HEK293 (cell line): ENCODE data around the gene KDM4D.

Experiments
- CTCF ChIA-PET: fragments of 350-600 bp; formaldehyde crosslinking; extraction: SDS; loops from one replicate; lab custom pipeline; 2021; ENCODE audit warnings: antibody characterized with exemption; lab: Yijun Ruan, JAX
- POLR2A ChIA-PET: fragments of 300-600 bp; formaldehyde crosslinking; extraction: SDS; loops from one replicate; lab custom pipeline; 2020; ENCODE audit warnings: antibody characterized with exemption, inconsistent platforms; lab: Yijun Ruan, JAX
- H3K27ac ChIP-seq: fragments of 200-500 bp; sonication (Bioruptor generic); 2 replicates; pipeline ENCODE4 v1.5.1; 2014; ENCODE audit warnings: low read depth, low read length, control low read depth, inconsistent platforms; ENCODE audit errors: extremely low read depth
- H3K36me3 ChIP-seq, 2 experiments: fragments of 200-500 bp in 1 of 2; sonication (Bioruptor generic) in 1 of 2; 1 replicate in 1 of 2; 2 replicates in 1 of 2; pipeline ENCODE4 v1.5.1; 2014 to 2017; ENCODE audit warnings: inconsistent platforms in 2 of 2, low read length in 2 of 2; ENCODE audit not compliant: control insufficient read depth in 2 of 2, insufficient read depth in 1 of 2
- H3K4me1 ChIP-seq: fragments of 200-500 bp; sonication (Bioruptor generic); 2 replicates; pipeline ENCODE4 v1.5.1; 2014; ENCODE audit warnings: mild to moderate bottlenecking, low read length, inconsistent platforms; ENCODE audit not compliant: control insufficient read depth, insufficient read depth
- H3K4me3 ChIP-seq: 2 replicates; pipeline ENCODE4 v1.5.1; 2011; ENCODE audit warnings: low read depth, mild to moderate bottlenecking, control low read depth, low read length, moderate library complexity
- H3K9me3 ChIP-seq: fragments of 200-500 bp; sonication (Bioruptor generic); 2 replicates; pipeline ENCODE4 v1.5.1; 2014; ENCODE audit warnings: low read depth, low read length, inconsistent platforms; ENCODE audit not compliant: control insufficient read depth, insufficient read depth
- GLI2 ChIP-seq: fragments of 450-650 bp; formaldehyde crosslinking; IDR thresholded peaks from 2 replicates; pipeline ENCODE4; 2017; ENCODE audit warnings: missing biosample characterization, missing genetic modification characterization, low read depth, borderline replicate concordance
- KLF10 ChIP-seq: fragments of 450-650 bp; IDR thresholded peaks from 2 replicates; pipeline ENCODE4 v1.5.1; 2018; ENCODE audit warnings: missing biosample characterization, mild to moderate bottlenecking, missing genetic modification characterization
- KLF9 ChIP-seq: fragments of 450-650 bp; formaldehyde crosslinking; IDR thresholded peaks from 2 replicates; pipeline ENCODE4 v1.5.1; 2016; ENCODE audit warnings: missing biosample characterization, missing genetic modification characterization, low read depth
- OVOL3 ChIP-seq: fragments of 450-650 bp; formaldehyde crosslinking; IDR thresholded peaks from 2 replicates; pipeline ENCODE4 v1.5.1; 2016; ENCODE audit warnings: missing biosample characterization, missing genetic modification characterization
- SCRT1 ChIP-seq: fragments of 450-650 bp; formaldehyde crosslinking; IDR thresholded peaks from 2 replicates; pipeline ENCODE4 v1.5.1; 2016; ENCODE audit warnings: missing biosample characterization, missing genetic modification characterization, borderline replicate concordance
- WT1 ChIP-seq: fragments of 450-650 bp; formaldehyde crosslinking; IDR thresholded peaks from 2 replicates; pipeline ENCODE4 v1.5.1; 2016; ENCODE audit warnings: missing biosample characterization, missing genetic modification characterization
- ZBTB20 ChIP-seq: fragments of 450-650 bp; formaldehyde crosslinking; IDR thresholded peaks from 2 replicates; pipeline ENCODE4 v1.5.1; 2016; ENCODE audit warnings: missing biosample characterization, missing genetic modification characterization
- ZBTB21 ChIP-seq: fragments of 450-650 bp; formaldehyde crosslinking; IDR thresholded peaks from 2 replicates; pipeline ENCODE4 v1.5.1; 2017; ENCODE audit warnings: missing biosample characterization, missing genetic modification characterization
- ZBTB48 ChIP-seq: fragments of 450-650 bp; formaldehyde crosslinking; IDR thresholded peaks from 2 replicates; pipeline ENCODE4 v1.5.1; 2016; ENCODE audit warnings: missing biosample characterization, missing genetic modification characterization
- ZBTB8A ChIP-seq: fragments of 450-650 bp; formaldehyde crosslinking; IDR thresholded peaks from 2 replicates; pipeline ENCODE4 v1.5.1; 2016; ENCODE audit warnings: missing biosample characterization, missing genetic modification characterization
- ZFP69B ChIP-seq: fragments of 450-650 bp; formaldehyde crosslinking; IDR thresholded peaks from 2 replicates; pipeline ENCODE4 v1.5.1; 2016; ENCODE audit warnings: missing biosample characterization, missing genetic modification characterization
- ZIC2 ChIP-seq: fragments of 450-650 bp; formaldehyde crosslinking; IDR thresholded peaks from 2 replicates; pipeline ENCODE4 v1.5.1; 2016; ENCODE audit warnings: missing biosample characterization, missing genetic modification characterization
- ZNF112 ChIP-seq: fragments of 450-650 bp; formaldehyde crosslinking; IDR thresholded peaks from 2 replicates; pipeline ENCODE4 v1.5.0; 2017; ENCODE audit warnings: missing biosample characterization, missing genetic modification characterization
- ZNF132 ChIP-seq: fragments of 450-650 bp; formaldehyde crosslinking; IDR thresholded peaks from 2 replicates; pipeline ENCODE4 v1.5.1; 2017; ENCODE audit warnings: missing biosample characterization, missing genetic modification characterization, borderline replicate concordance
- ZNF169 ChIP-seq: fragments of 450-650 bp; formaldehyde crosslinking; IDR thresholded peaks from 2 replicates; pipeline ENCODE4 v1.5.1; 2016; ENCODE audit warnings: missing biosample characterization, missing genetic modification characterization
- ZNF335 ChIP-seq: fragments of 450-650 bp; formaldehyde crosslinking; conservative IDR thresholded peaks from 2 replicates; pipeline ENCODE4 v1.5.1; 2016; ENCODE audit warnings: missing biosample characterization, missing genetic modification characterization
- ZNF354C ChIP-seq: fragments of 450-650 bp; formaldehyde crosslinking; IDR thresholded peaks from 2 replicates; pipeline ENCODE4 v1.5.1; 2016; ENCODE audit warnings: missing biosample characterization, missing genetic modification characterization, low read depth, borderline replicate concordance
- ZNF626 ChIP-seq: fragments of 450-650 bp; sonication (Bioruptor Pico); formaldehyde crosslinking; IDR thresholded peaks from 2 replicates; pipeline ENCODE4 v1.5.1; 2018; ENCODE audit warnings: missing biosample characterization, missing genetic modification characterization, inconsistent platforms
- ZNF664 ChIP-seq: fragments of 450-650 bp; formaldehyde crosslinking; IDR thresholded peaks from 2 replicates; pipeline ENCODE4 v1.5.1; 2016; ENCODE audit warnings: missing biosample characterization, missing genetic modification characterization
- ZNF792 ChIP-seq: fragments of 450-650 bp; formaldehyde crosslinking; IDR thresholded peaks from 2 replicates; pipeline ENCODE4 v1.5.1; 2016; ENCODE audit warnings: missing biosample characterization, missing genetic modification characterization
- ZNF843 ChIP-seq: fragments of 450-650 bp; formaldehyde crosslinking; IDR thresholded peaks from 2 replicates; pipeline ENCODE4 v1.5.1; 2016; ENCODE audit warnings: missing biosample characterization, missing genetic modification characterization
- ZSCAN4 ChIP-seq: fragments of 450-650 bp; formaldehyde crosslinking; IDR thresholded peaks from 2 replicates; pipeline ENCODE4 v1.5.1; 2017; ENCODE audit warnings: missing biosample characterization, missing genetic modification characterization
- ZXDB ChIP-seq: fragments of 450-650 bp; formaldehyde crosslinking; IDR thresholded peaks from 2 replicates; pipeline ENCODE4 v1.5.1; 2016; ENCODE audit warnings: missing biosample characterization, missing genetic modification characterization
- TF ChIP-seq, protein P1 (sequence below): fragments of 450-650 bp; formaldehyde crosslinking; IDR thresholded peaks from 2 replicates; pipeline ENCODE4 v1.5.1; 2016; ENCODE audit warnings: missing biosample characterization, missing genetic modification characterization
- TF ChIP-seq, protein P2 (sequence below): fragments of 450-650 bp; formaldehyde crosslinking; IDR thresholded peaks from 2 replicates; pipeline ENCODE4 v1.5.1; 2017; ENCODE audit warnings: missing biosample characterization, missing genetic modification characterization

Gene KDM4D

DNA sequence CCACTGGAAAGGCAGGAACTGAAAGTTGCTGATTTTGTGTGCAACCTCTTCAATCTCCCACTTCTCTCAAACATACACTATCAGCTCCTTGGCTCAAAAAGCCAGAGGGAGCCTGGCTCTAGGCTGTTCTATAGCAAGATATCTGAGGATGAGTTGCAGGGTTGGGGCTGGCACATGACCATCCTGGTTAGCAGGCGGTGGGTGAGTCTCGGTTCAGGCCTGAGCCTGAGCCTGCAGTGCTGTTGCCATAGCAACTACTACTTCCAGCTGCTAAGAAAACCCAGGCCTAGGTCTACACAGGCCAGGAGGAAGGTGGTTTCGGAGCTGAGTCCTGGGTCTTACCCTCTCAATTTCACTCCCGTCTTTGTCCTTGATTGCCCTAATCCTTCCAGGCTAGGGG lies 39.1 kb upstream of the KDM4D start:
- H3K27ac ChIP-seq: no peak overlapping the region
- TF ChIP-seq ZNF792 (tag by site-specific recombination) (no peak), ZBTB21 (tag by site-specific recombination) (no peak), KLF10 (tag by site-specific recombination) (no peak), ZNF132 (tag by site-specific recombination) (no peak), ZNF664 (tag by site-specific recombination) (no peak), WT1 (tag by site-specific recombination) (no peak), ZBTB48 (tag by site-specific recombination) (no peak), ZNF112 (tag by site-specific recombination) (no peak), ZSCAN4 (tag by site-specific recombination) (no peak), ZNF354C (tag by site-specific recombination) (no peak), ZFP69B (tag by site-specific recombination) (no peak), SCRT1 (no peak)
- TF ChIP-seq, protein P1, sequence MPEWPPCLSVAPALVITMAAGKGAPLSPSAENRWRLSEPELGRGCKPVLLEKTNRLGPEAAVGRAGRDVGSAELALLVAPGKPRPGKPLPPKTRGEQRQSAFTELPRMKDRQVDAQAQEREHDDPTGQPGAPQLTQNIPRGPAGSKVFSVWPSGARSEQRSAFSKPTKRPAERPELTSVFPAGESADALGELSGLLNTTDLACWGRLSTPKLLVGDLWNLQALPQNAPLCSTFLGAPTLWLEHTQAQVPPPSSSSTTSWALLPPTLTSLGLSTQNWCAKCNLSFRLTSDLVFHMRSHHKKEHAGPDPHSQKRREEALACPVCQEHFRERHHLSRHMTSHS (tag by site-specific recombination): no peak
- TF ChIP-seq, all 188 proteins: peak for 0
- POLR2A ChIA-PET: no interaction called here
- CTCF ChIA-PET: interaction anchor here (0.6 to 1.9 kb wide), 3 partner anchors 11 to 312 kb away, joined by 3 to 5 read pairs (median 4); no protein-coding TSS in a partner anchor
- H3K4me3 ChIP-seq: no peak overlapping the region
- no peaks in the 10 kb centered on the region for H3K36me3 ChIP-seq
- H3K4me1 ChIP-seq: no peaks in the 10 kb centered on the region
- no peaks in the 10 kb centered on the region for H3K9me3 ChIP-seq

- Histone ChIP-seq H3K9me3 (no peaks in the 10 kb centered on the region), H3K36me3 (no peaks in the 10 kb centered on the region), H3K27ac (no peak overlapping the region)
- no peak for TF ChIP-seq ZFP69B (tag by site-specific recombination)
- peak; percentile 55; the same call in 1 of the 2 replicates for TF ChIP-seq ZBTB20 (tag by site-specific recombination)
- TF ChIP-seq, all 188 proteins: peak for 1
- ChIA-PET POLR2A (no interaction called here), CTCF (interaction anchor here (0.6 to 1.9 kb wide), 2 partner anchors 10 to 312 kb away, joined by 4 to 5 read pairs; no protein-coding TSS in a partner anchor)
- no peak overlapping the region for H3K4me3 ChIP-seq
- H3K4me1 ChIP-seq: no peaks in the 10 kb centered on the region
These were observed 38.7 kb upstream of the KDM4D start for GRCh38 chr11:94934846-94935245.

DNA sequence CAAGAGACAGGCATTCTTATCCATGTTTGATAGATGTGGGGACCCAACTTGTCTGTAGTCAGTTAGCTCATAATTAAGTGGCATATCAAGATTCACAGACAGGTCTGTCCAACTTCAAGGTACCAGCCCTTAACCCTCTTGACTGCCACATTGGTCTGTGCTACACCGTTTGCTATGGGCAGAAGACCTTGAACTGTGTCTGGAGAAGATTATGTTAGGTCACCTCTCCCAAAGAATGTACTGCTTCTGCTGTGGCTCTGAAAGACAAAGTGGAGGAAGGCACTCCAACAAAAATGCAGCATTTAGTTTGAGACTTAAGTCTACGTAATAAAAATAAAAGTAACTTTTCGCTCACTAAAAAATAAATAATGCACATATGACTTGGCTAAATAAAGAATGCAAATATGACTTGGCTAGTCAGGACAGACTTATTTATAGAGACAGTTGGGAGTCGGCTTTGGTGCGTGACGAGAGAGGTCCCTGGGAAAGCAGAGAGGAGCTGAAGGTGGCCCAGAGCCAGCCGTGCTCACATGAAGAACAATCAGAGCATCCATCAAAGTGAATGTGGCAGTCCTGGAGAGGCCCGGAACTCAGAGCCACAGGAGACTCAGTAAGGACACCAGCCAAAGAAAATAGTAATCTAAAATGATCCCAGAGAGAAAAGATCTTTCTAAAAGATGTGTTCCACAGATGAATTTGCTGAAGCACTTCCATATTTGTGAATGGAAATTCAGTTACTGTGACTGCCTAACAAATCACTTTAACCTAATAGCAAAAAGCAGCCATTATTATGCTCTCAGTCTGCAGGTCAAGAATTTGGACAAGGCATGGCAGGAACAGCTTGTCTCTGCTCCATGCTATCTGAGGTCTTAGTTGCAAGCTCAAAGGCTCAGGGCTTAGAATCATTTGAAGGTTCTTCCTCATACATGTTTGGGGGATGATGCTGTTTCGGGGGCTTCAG lies 35.1 kb upstream of the KDM4D start:
- H3K4me1 ChIP-seq: no peaks in the 10 kb centered on the region
- no peaks in the 10 kb centered on the region for H3K9me3 ChIP-seq
- H3K27ac ChIP-seq: no peak overlapping the region
- H3K4me3 ChIP-seq: no peak overlapping the region
- ChIA-PET CTCF (no interaction called here), POLR2A (no interaction called here)
- no peaks in the 10 kb centered on the region for H3K36me3 ChIP-seq
- no peak for TF ChIP-seq ZBTB8A (tag by site-specific recombination)
- TF ChIP-seq ZNF169 (tag by site-specific recombination): no peak
- TF ChIP-seq GLI2 (tag by site-specific recombination): no peak
- no peak for TF ChIP-seq KLF9 (tag by site-specific recombination)
- TF ChIP-seq ZNF335 (tag by site-specific recombination): peak; percentile 84
- peak; percentile 46 for TF ChIP-seq ZIC2 (tag by site-specific recombination)
- TF ChIP-seq ZNF843 (tag by site-specific recombination): 0 out of 2 replicates have a peak, but pooled peaks have one; percentile 20
- TF ChIP-seq OVOL3 (tag by site-specific recombination): peak; percentile 45; the same call in 1 of the 2 replicates
- no peak for TF ChIP-seq ZNF626
- TF ChIP-seq ZXDB (tag by site-specific recombination): 0 out of 2 replicates have a peak, but pooled peaks have one; percentile 17
- no peak for TF ChIP-seq SCRT1
- TF ChIP-seq, protein P2, sequence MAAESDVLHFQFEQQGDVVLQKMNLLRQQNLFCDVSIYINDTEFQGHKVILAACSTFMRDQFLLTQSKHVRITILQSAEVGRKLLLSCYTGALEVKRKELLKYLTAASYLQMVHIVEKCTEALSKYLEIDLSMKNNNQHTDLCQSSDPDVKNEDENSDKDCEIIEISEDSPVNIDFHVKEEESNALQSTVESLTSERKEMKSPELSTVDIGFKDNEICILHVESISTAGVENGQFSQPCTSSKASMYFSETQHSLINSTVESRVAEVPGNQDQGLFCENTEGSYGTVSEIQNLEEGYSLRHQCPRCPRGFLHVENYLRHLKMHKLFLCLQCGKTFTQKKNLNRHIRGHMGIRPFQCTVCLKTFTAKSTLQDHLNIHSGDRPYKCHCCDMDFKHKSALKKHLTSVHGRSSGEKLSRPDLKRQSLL (tag by site-specific recombination): peak; percentile 51; the same call in 1 of the 2 replicates
